WI38 (cell line): ENCODE data around the gene ZSCAN31.
"Not testable (repeated sequence)": the region's sequence is repeated elsewhere in the genome, so short reads cannot be mapped to it uniquely, and the experiment has no call there.

ENCODE experiments used
- H3K4me3 ChIP-seq: 2 replicates; pipeline ENCODE4 v1.5.1; 2011; ENCODE audit warnings: low read depth, mild to moderate bottlenecking, control low read depth, low read length
- CTCF ChIP-seq: IDR thresholded peaks from 2 replicates; pipeline ENCODE4 v1.5.1; 2012; ENCODE audit warnings: low read depth, mild to moderate bottlenecking, control low read depth, low read length

Gene ZSCAN31

GRCh38 chr6:28333599-28334018 is 2.3 kb downstream of the ZSCAN31 start:
- no peak for TF ChIP-seq CTCF
- H3K4me3 ChIP-seq, result no peak overlapping the region

GRCh38 chr6:28333047-28333446 is 2.9 kb downstream of the ZSCAN31 start:
- no peak for TF ChIP-seq CTCF

GRCh38 chr6:28330041-28330440 is 5.9 kb downstream of the ZSCAN31 start:
- no peak overlapping the region for H3K4me3 ChIP-seq
- TF ChIP-seq CTCF, result no peak

More at GRCh38 chr6:28333047-28333446, 2.9 kb downstream of the ZSCAN31 start:
- no peak overlapping the region for H3K4me3 ChIP-seq

GRCh38 chr6:28326371-28326948 is 9.5 kb downstream of the ZSCAN31 start:
- H3K4me3 ChIP-seq, result no peak overlapping the region
- TF ChIP-seq CTCF, result no peak

GRCh38 chr6:28323813-28324424 is 12.0 kb downstream of the ZSCAN31 start:
- TF ChIP-seq CTCF, result no peak
- H3K4me3 ChIP-seq, result no peak overlapping the region

- no peak for TF ChIP-seq CTCF
- H3K4me3 ChIP-seq, result no peak overlapping the region
These were observed 13.3 kb downstream of the ZSCAN31 start for GRCh38 chr6:28322661-28323060.

GRCh38 chr6:28317866-28318265 is 18.1 kb downstream of the ZSCAN31 start:
- H3K4me3 ChIP-seq, result not testable (repeated sequence)

GRCh38 chr6:28315628-28316027 is 20.3 kb downstream of the ZSCAN31 start:
- no peak for TF ChIP-seq CTCF
- H3K4me3 ChIP-seq, result no peak overlapping the region
